Measurements from ENCODE around the gene ARHGEF12.

ARHGEF12 gene

GRCh38 chr11:120346233-120346632 is 10.0 kb downstream of the ARHGEF12 start:
- no peak for DNase-seq (ENCODE audit: low spot score)
- TF ChIP-seq, protein P1, sequence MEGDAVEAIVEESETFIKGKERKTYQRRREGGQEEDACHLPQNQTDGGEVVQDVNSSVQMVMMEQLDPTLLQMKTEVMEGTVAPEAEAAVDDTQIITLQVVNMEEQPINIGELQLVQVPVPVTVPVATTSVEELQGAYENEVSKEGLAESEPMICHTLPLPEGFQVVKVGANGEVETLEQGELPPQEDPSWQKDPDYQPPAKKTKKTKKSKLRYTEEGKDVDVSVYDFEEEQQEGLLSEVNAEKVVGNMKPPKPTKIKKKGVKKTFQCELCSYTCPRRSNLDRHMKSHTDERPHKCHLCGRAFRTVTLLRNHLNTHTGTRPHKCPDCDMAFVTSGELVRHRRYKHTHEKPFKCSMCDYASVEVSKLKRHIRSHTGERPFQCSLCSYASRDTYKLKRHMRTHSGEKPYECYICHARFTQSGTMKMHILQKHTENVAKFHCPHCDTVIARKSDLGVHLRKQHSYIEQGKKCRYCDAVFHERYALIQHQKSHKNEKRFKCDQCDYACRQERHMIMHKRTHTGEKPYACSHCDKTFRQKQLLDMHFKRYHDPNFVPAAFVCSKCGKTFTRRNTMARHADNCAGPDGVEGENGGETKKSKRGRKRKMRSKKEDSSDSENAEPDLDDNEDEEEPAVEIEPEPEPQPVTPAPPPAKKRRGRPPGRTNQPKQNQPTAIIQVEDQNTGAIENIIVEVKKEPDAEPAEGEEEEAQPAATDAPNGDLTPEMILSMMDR (IDR thresholded peaks at IDR 0.05; ENCODE audit: extremely low read depth, insufficient read depth, missing control alignments): no peak
- in situ Hi-C loops (cut with MboI; ENCODE audit: low pct_unique_long_range_greater_than_20kb, low sequenced_read_pairs, unreplicated experiment): no loop called here

DNA sequence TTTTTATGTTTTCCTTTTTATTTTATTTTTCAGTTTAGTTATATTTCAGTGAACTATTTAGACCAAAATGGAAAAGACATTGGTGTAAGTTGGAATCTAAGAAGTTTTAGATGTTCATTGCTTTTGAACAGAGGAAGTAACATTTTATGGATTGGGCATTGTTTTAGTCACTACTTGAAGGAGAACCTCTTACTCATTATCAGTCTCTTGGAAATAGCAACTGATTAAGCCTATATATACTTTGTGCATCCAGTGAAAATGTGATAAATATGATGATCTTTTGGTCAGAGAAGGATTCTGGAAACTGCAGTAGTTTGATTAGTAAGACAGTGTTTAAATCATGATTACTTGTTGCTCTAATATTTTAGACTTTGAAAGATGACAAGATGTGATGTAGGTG is 14.4 kb downstream of the ARHGEF12 start:
- no peak for DNase-seq (ENCODE audit: low spot score)
- TF ChIP-seq, protein P1 (IDR thresholded peaks at IDR 0.05; ENCODE audit: extremely low read depth, insufficient read depth, missing control alignments): no peak
- in situ Hi-C loops (cut with MboI; ENCODE audit: low pct_unique_long_range_greater_than_20kb, low sequenced_read_pairs, unreplicated experiment): no loop called here

- in situ Hi-C loops (cut with MboI; ENCODE audit: low pct_unique_long_range_greater_than_20kb, low sequenced_read_pairs, unreplicated experiment): no loop called here
- DNase-seq (ENCODE audit: low spot score): no peak
- TF ChIP-seq, protein P1 (IDR thresholded peaks at IDR 0.05; ENCODE audit: extremely low read depth, insufficient read depth, missing control alignments): no peak
Measured at GRCh38 chr11:120352405-120352804, 16.2 kb downstream of the ARHGEF12 start.

DNA sequence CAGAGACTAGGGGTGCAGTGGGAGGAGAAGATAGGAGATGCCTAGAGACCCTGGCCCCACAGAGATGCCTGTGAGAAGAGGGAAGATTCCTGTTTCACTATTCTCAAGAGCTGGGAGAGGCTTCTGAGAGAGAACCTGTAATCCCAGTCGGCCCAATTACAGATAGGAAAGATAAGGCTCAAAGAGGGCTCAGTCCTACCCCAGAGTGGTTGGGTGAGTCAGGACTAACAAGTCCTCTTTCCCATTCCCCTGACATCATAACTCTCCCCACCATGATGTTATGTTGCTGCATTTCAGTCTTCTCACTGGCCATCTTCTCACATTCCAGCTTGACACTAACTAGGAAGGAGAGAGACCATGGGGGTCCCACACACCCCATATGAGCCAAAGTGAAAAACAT is 17.9 kb downstream of the ARHGEF12 start:
- no peak for DNase-seq (ENCODE audit: low spot score)
- TF ChIP-seq, protein P1 (IDR thresholded peaks at IDR 0.05; ENCODE audit: extremely low read depth, insufficient read depth, missing control alignments): no peak
- in situ Hi-C loops (cut with MboI; ENCODE audit: low pct_unique_long_range_greater_than_20kb, low sequenced_read_pairs, unreplicated experiment): no loop called here

- TF ChIP-seq, protein P1 (IDR thresholded peaks at IDR 0.05; ENCODE audit: extremely low read depth, insufficient read depth, missing control alignments): no peak
- in situ Hi-C loops (cut with MboI; ENCODE audit: low pct_unique_long_range_greater_than_20kb, low sequenced_read_pairs, unreplicated experiment): no loop called here
- DNase-seq (ENCODE audit: low spot score): no peak
Measured at GRCh38 chr11:120354779-120355178, 18.6 kb downstream of the ARHGEF12 start.

DNA sequence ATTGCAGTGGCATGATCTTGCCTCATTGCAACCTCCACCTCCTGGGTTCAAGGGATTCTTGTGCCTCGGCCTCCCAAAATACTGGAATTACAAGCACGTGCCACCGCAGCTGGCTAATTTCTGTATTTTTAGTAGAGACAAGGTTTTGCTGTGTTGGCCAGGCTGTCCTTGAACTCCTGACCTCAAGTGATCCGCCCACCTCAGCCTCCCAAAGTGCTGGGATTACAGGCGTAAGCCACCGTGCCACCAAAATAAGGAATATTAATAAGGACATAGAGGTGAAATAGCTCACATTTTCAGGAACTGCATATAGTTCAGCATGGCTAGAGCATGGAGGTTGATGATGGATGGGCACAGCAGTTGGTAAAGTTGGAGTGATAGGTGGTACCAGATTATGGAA is 21.4 kb downstream of the ARHGEF12 start:
- TF ChIP-seq, protein P1 (IDR thresholded peaks at IDR 0.05; ENCODE audit: extremely low read depth, insufficient read depth, missing control alignments): no peak
- DNase-seq (ENCODE audit: low spot score): no peak
- in situ Hi-C loops (cut with MboI; ENCODE audit: low pct_unique_long_range_greater_than_20kb, low sequenced_read_pairs, unreplicated experiment): no loop called here

DNA sequence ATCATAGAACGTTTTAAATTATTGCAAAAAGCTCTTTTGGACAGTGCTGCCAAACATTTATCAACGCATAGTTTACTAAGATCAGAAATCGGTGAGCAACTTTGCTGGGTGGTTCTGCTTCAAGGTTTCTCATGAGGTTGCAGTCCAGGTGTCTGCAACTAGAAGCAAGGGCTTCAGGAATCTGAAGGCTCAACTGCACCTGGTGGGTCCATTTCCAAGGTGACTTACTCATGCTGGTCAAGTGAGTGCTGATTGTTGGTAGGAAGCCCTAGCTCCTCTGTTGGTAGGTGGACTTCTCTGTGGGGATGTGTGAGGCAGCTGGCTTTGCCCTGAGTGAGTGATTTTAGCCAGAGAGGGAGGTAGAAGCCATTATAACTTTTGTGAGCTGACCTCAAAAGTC is 22.5 kb downstream of the ARHGEF12 start:
- no peak for DNase-seq (ENCODE audit: low spot score)
- TF ChIP-seq, protein P1 (IDR thresholded peaks at IDR 0.05; ENCODE audit: extremely low read depth, insufficient read depth, missing control alignments): no peak
- in situ Hi-C loops (cut with MboI; ENCODE audit: low pct_unique_long_range_greater_than_20kb, low sequenced_read_pairs, unreplicated experiment): no loop called here
